Lower leg skin (tissue), 3 donors: ENCODE data around the gene PTPRN2.

ENCODE experiments used
- POLR2A ChIP-seq, 2 donors: fragments of 450-650 bp; IDR thresholded peaks; one replicate each; pipeline ENCODE4 v1.6.1; 2016 to 2017; ENCODE audit warnings: antibody characterized with exemption in 2 of 2, mild to moderate bottlenecking in 1 of 2, moderate library complexity in 1 of 2
- TF ChIP-seq, protein P1 (sequence below), 3 donors: fragments of 450-650 bp; IDR thresholded peaks; one replicate each; pipeline ENCODE4 v1.5.1; 2016; ENCODE audit warnings: antibody characterized with exemption in 3 of 3, mild to moderate bottlenecking in 3 of 3, moderate library complexity in 2 of 3

DNA sequence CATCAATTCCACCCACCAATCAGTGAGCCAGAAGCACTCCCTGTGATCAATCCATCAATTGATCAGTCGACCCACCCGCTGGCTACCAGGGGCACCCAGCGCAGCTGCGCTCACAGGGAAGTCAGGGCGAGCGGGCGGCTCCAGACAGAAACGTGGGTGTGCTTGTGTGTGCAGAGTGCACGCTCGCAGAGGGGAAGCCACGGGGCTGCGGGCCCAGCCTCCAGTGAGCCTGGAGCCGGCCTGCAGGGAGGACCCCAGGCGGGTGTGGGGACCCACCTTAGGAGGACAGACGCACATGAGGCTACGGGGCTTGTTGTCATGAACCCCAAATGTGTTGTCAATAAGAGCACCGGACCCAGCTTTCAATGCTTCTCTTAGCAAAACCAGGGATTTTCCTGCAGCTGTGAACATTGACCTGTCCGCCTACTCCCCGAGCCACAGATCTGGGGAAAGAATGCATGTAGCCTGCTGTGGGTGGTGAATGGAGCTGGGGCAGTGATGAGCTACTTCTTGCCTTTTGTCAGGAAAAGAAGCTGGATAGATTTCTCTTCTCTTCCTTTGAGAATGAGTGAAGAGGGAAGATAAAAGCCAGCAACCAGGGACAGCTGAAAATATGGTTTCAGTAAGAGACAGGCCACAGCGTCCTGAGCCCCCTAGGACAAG, 753.0 kb downstream of the PTPRN2 start:
- TF ChIP-seq, protein P1, sequence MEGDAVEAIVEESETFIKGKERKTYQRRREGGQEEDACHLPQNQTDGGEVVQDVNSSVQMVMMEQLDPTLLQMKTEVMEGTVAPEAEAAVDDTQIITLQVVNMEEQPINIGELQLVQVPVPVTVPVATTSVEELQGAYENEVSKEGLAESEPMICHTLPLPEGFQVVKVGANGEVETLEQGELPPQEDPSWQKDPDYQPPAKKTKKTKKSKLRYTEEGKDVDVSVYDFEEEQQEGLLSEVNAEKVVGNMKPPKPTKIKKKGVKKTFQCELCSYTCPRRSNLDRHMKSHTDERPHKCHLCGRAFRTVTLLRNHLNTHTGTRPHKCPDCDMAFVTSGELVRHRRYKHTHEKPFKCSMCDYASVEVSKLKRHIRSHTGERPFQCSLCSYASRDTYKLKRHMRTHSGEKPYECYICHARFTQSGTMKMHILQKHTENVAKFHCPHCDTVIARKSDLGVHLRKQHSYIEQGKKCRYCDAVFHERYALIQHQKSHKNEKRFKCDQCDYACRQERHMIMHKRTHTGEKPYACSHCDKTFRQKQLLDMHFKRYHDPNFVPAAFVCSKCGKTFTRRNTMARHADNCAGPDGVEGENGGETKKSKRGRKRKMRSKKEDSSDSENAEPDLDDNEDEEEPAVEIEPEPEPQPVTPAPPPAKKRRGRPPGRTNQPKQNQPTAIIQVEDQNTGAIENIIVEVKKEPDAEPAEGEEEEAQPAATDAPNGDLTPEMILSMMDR (IDR thresholded peaks at IDR 0.05): no peak
- TF ChIP-seq POLR2A (IDR thresholded peaks at IDR 0.05): no peak
